Vagina (tissue), 2 donors: Measurements from ENCODE around the gene STH.

Experiments used
- POLR2AphosphoS5 ChIP-seq, 2 donors: sonication (generic); formaldehyde crosslinking; IDR thresholded peaks; one replicate each; pipeline ENCODE4 v1.9.0; 2017; ENCODE audit warnings: antibody characterized with exemption in 2 of 2, mild to moderate bottlenecking in 2 of 2, low read depth in 1 of 2; ENCODE audit not compliant: insufficient read depth in 1 of 2
- TF ChIP-seq, protein P1 (sequence below), 3 experiments: fragments of 450-650 bp in 2 of 3; fragments of 200-600 bp in 1 of 3; sonication (generic) in 1 of 3; IDR thresholded peaks; one replicate each; pipeline ENCODE4 v1.5.1; 2017 to 2019; ENCODE audit warnings: antibody characterized with exemption in 3 of 3, mild to moderate bottlenecking in 2 of 3, moderate library complexity in 2 of 3

DNA sequence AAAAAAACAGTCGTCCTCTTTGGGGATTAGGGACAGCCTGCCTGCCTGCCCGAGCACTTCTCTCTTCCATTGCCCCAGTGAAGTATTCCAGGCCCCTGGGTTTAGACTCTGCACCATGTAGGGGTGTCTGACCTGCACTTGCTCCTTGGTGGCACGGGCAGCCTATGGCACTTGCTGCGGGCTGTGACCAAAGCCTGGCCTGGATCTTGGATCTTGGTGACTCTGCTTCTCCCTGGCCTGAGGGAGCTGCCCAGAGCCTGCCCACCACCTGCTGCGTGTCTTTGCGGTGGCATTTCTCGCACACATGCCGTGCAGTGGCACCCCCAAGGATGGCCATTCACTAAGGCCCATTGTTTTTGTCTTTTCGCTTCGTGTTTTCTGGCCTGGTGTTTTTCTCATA lies 6.1 kb upstream of the STH start:
- TF ChIP-seq, protein P1, sequence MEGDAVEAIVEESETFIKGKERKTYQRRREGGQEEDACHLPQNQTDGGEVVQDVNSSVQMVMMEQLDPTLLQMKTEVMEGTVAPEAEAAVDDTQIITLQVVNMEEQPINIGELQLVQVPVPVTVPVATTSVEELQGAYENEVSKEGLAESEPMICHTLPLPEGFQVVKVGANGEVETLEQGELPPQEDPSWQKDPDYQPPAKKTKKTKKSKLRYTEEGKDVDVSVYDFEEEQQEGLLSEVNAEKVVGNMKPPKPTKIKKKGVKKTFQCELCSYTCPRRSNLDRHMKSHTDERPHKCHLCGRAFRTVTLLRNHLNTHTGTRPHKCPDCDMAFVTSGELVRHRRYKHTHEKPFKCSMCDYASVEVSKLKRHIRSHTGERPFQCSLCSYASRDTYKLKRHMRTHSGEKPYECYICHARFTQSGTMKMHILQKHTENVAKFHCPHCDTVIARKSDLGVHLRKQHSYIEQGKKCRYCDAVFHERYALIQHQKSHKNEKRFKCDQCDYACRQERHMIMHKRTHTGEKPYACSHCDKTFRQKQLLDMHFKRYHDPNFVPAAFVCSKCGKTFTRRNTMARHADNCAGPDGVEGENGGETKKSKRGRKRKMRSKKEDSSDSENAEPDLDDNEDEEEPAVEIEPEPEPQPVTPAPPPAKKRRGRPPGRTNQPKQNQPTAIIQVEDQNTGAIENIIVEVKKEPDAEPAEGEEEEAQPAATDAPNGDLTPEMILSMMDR (IDR thresholded peaks at IDR 0.05) = no peak
- no peak for TF ChIP-seq POLR2AphosphoS5 (IDR thresholded peaks at IDR 0.05; ENCODE audit: insufficient read depth in 1 of 2, low read depth in 1 of 2)
